Calu3 (cell line): ENCODE results near the gene GXYLT1. TPM values are rescaled to one million over a fixed set of nuclear protein-coding genes. Genes with fewer than 3 reads are reported as not detected.

Source experiments
- BruUV-seq: library from RNA; stranded (reverse); fragments of 400-500 nt; replicated peaks from 2 replicates; lab custom pipeline; 2021; lab: Mats Ljungman, UMichigan
- CTCF ChIA-PET: fragments of 300-600 bp; sonication (Branson Sonifier 250); formaldehyde crosslinking; loops from one replicate; lab custom pipeline; 2022; ENCODE audit warnings: antibody characterized with exemption; lab: Charles Lee
- DNase-seq: peaks from one replicate; pipeline ENCODE4 v3.0.0; 2022
- H3K27ac Mint-ChIP-seq: one replicate; pipeline ENCODE4 v1.8.0; 2022; ENCODE audit warnings: mixed read lengths; ENCODE audit not compliant: unreplicated experiment
- H3K27me3 Mint-ChIP-seq: one replicate; pipeline ENCODE4 v1.8.0; 2022; ENCODE audit warnings: mixed read lengths; ENCODE audit not compliant: unreplicated experiment
- H3K36me3 Mint-ChIP-seq: one replicate; pipeline ENCODE4 v1.8.0; 2022; ENCODE audit warnings: mild to moderate bottlenecking, moderate library complexity, mixed read lengths; ENCODE audit not compliant: insufficient read depth, unreplicated experiment
- H3K4me1 Mint-ChIP-seq: one replicate; pipeline ENCODE4 v1.8.0; 2022; ENCODE audit warnings: mild to moderate bottlenecking, low read depth, mixed read lengths; ENCODE audit not compliant: unreplicated experiment
- H3K4me3 Mint-ChIP-seq: one replicate; pipeline ENCODE4 v1.8.0; 2022; ENCODE audit warnings: mild to moderate bottlenecking, low read depth, moderate library complexity, mixed read lengths; ENCODE audit not compliant: unreplicated experiment
- H3K9me3 Mint-ChIP-seq: one replicate; pipeline ENCODE4 v1.8.0; 2022; ENCODE audit warnings: low read depth, mixed read lengths; ENCODE audit not compliant: unreplicated experiment
- intact Hi-C: fragments of 100-400 bp; cut with micrococcal nuclease; formaldehyde crosslinking; loops from one replicate; pipeline ENCODE4 v1.10.0; 2022; ENCODE audit not compliant: unreplicated experiment
- total RNA-seq: library from RNA; stranded (reverse); gene quantifications from 2 replicates; pipeline ENCODE4 v1.2.3, GENCODE V29; 2022
- TF ChIP-seq, protein P1 (sequence below): fragments of 200-600 bp; IDR thresholded peaks from one replicate; pipeline ENCODE4 v1.8.0; 2022; ENCODE audit warnings: antibody characterized with exemption; ENCODE audit not compliant: unreplicated experiment

Gene GXYLT1
- total RNA-seq, 1 experiment from 2014 or later, result 9.7 TPM

DNA sequence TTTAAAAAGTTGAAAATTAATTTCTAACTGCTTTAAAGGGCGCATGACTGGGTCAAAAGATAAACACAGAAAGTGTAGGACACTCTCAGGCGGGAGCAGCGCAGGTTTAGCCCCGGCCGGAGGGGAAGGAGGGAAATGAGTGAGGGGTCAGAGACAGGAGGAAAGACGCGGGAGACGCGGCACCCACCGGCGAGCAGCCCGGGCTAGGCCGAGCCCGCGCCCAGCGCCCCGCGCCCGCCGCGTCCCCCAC lies 591 bp downstream of the GXYLT1 start:
- DNase-seq, result no peak
- H3K9me3 Mint-ChIP-seq, result no peaks in the 10 kb centered on the region
- peak overlapping the region; percentile 94 for H3K4me3 Mint-ChIP-seq
- H3K27me3 Mint-ChIP-seq, result no peaks in the 10 kb centered on the region
- BruUV-seq, result no TSS peak
- TF ChIP-seq, protein P1, sequence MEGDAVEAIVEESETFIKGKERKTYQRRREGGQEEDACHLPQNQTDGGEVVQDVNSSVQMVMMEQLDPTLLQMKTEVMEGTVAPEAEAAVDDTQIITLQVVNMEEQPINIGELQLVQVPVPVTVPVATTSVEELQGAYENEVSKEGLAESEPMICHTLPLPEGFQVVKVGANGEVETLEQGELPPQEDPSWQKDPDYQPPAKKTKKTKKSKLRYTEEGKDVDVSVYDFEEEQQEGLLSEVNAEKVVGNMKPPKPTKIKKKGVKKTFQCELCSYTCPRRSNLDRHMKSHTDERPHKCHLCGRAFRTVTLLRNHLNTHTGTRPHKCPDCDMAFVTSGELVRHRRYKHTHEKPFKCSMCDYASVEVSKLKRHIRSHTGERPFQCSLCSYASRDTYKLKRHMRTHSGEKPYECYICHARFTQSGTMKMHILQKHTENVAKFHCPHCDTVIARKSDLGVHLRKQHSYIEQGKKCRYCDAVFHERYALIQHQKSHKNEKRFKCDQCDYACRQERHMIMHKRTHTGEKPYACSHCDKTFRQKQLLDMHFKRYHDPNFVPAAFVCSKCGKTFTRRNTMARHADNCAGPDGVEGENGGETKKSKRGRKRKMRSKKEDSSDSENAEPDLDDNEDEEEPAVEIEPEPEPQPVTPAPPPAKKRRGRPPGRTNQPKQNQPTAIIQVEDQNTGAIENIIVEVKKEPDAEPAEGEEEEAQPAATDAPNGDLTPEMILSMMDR, result no peak
- intact Hi-C loops, result loop anchor here (5.0 to 10.0 kb wide), 2 partner anchors 91 to 183 kb away; partner anchors contain the start of genes PPHLN1, YAF2 and ZCRB1
- CTCF ChIA-PET, result no interaction called here
- peak overlapping the region; percentile 93 for H3K27ac Mint-ChIP-seq
- H3K4me1 Mint-ChIP-seq, result peaks cover 36% of the 10 kb centered on the region
- H3K36me3 Mint-ChIP-seq, result peaks cover 12% of the 10 kb centered on the region

DNA sequence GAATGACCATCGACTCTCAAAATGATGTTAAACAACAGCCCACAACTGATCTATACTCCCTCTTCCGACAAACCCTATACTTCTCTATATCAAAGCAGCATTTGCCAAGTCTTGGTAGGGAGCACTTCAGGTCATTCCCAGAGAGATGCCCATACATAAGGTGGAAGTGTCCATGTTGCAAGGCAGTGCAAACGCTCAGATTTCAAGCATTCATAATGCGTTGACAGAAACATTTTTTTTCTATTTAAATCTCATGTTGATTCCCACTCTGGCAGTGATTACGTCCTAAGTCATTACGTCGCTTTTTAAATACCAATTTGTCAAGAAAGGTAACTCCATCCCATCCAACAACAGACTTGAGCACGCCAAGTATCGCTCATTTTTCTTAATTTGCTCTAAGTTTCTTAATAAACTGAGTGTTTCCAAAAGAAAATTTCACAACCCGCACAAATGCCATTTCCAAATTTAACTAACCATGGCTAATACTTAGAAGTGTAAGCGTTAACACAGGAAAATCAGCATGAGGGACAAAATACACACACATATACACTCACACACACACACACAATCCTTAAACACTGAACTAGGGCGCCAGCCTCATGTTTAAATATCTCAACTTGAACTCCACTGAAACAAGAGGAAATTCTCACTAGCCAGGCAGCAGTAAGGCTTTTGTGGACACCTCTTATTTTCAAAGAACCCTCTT lies 1.1 kb downstream of the GXYLT1 start:
- no peaks in the 10 kb centered on the region for H3K27me3 Mint-ChIP-seq
- peaks cover 36% of the 10 kb centered on the region for H3K4me1 Mint-ChIP-seq
- DNase-seq, result no peak
- intact Hi-C loops, result loop anchor here (5.0 to 10.0 kb wide), 2 partner anchors 91 to 184 kb away; partner anchors contain the start of genes PPHLN1, YAF2 and ZCRB1
- peaks cover 12% of the 10 kb centered on the region for H3K36me3 Mint-ChIP-seq
- H3K4me3 Mint-ChIP-seq, result peak overlapping the region; percentile 94
- TSS peak; percentile 46 for BruUV-seq
- CTCF ChIA-PET, result no interaction called here
- peak overlapping the region; percentile 93 for H3K27ac Mint-ChIP-seq
- TF ChIP-seq, protein P1, result no peak
- H3K9me3 Mint-ChIP-seq, result no peaks in the 10 kb centered on the region

DNA sequence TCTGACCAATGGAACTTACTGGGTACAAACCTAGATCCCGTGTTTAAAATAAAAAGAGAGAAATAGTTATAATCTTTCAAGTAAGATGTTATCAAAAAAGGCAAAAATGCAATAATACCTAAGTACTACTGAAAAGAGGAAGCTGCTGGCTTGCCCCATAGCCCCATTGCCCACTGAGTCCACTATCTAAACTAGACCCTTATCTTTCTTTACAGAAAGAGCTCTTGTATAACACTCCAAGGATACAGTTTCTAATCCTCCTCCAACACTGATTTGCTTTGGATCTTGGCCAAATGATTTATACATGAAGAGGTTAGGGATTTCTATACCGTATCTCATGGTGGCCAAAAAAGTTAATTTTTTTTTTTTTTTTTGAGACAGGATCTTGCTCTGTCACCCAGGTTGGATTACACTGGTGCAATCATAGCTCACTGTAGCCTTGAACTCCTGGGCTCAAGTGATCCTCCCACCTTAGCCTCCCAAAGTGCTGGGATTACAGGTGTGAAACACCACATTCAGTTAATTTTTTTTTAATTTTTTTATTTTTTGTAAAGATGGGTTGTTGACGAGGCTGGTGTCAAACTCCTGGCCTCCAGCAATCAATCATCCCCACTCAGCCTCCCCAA lies 2.6 kb downstream of the GXYLT1 start:
- CTCF ChIA-PET, result no interaction called here

DNA sequence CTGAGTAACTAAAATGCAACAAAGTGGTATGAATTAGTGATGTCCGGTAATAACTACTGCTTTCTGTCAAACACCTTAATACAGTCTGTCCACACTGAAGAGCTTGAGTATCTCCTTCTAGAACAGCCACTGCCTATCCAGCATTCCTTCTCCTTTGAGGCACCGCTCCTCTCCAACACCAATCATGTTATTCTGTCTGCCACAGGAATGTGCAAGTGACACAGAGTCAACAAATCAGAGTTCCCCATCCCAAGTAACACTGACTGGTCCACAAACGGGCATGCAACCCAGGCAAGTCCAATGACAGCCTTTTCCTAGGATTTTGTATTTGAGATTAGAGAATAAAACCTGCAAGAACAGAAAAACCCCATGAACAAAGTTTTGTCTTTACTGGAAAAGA lies 3.8 kb downstream of the GXYLT1 start:
- H3K9me3 Mint-ChIP-seq, result no peaks in the 10 kb centered on the region
- peak; percentile 25 for DNase-seq
- intact Hi-C loops, result loop anchor here (5.0 to 10.0 kb wide), 2 partner anchors 94 to 186 kb away; partner anchors contain the start of genes PPHLN1, YAF2 and ZCRB1
- CTCF ChIA-PET, result interaction anchor here (0.6 to 0.7 kb wide), 2 partner anchors 53 to 192 kb away, joined by 3 read pairs; no protein-coding TSS in a partner anchor
- no peak overlapping the region for H3K4me3 Mint-ChIP-seq
- peaks cover 12% of the 10 kb centered on the region for H3K36me3 Mint-ChIP-seq
- H3K4me1 Mint-ChIP-seq, result peaks cover 33% of the 10 kb centered on the region
- no peak overlapping the region for H3K27ac Mint-ChIP-seq
- BruUV-seq, result no TSS peak
- H3K27me3 Mint-ChIP-seq, result no peaks in the 10 kb centered on the region
- TF ChIP-seq, protein P1, result no peak

More for the DNA sequence above, 2.6 kb downstream of the GXYLT1 start:
- peaks cover 12% of the 10 kb centered on the region for H3K36me3 Mint-ChIP-seq
- TF ChIP-seq, protein P1, result no peak
- no peaks in the 10 kb centered on the region for H3K27me3 Mint-ChIP-seq
- DNase-seq, result no peak
- no peak overlapping the region for H3K4me3 Mint-ChIP-seq
- intact Hi-C loops, result loop anchor here (5.0 to 10.0 kb wide), 2 partner anchors 93 to 185 kb away; partner anchors contain the start of genes PPHLN1, YAF2 and ZCRB1
- H3K9me3 Mint-ChIP-seq, result no peaks in the 10 kb centered on the region
- BruUV-seq, result no TSS peak
- no peak overlapping the region for H3K27ac Mint-ChIP-seq
- H3K4me1 Mint-ChIP-seq, result peaks cover 36% of the 10 kb centered on the region
